Pancreas (tissue), 10 donors: Measurements from ENCODE around the gene MAN2B1. TPM values are rescaled to one million over a fixed set of nuclear protein-coding genes. Genes with fewer than 3 reads are reported as not detected.
"Not testable (repeated sequence)": the region's sequence is repeated elsewhere in the genome, so short reads cannot be mapped to it uniquely, and the experiment has no call there.

ENCODE experiments used
- ATAC-seq, 4 donors: fragments of 200-7000 bp; cut with Tn5 transposase; one replicate each; pipeline versions ENCODE4 v1.8.0 to v1.9.1; 2020; ENCODE audit warnings: mild to moderate bottlenecking in 4 of 4, moderate library complexity in 4 of 4
- DNase-seq, 6 donors: peaks; one replicate each; pipeline ENCODE4 v3.0.0-alpha.2; 2020
- FAIRE-seq: peaks from 2 replicates; lab custom pipeline; 2012; peaks lifted over from hg19 to GRCh38; lab: Jason Lieb, UNC
- H3K27ac ChIP-seq, 4 donors: fragments of 200-600 bp; sonication (generic); 1 replicate in 3 of 4; 2 replicates in 1 of 4; pipeline versions ENCODE4 v1.5.0 to v1.8.0; 2020
- H3K27me3 ChIP-seq, 4 donors: fragments of 200-600 bp; one replicate each; pipeline ENCODE4 v1.8.0; 2021
- H3K36me3 ChIP-seq, 3 donors: fragments of 200-600 bp; sonication (generic) in 1 of 3; one replicate each; pipeline versions ENCODE4 v1.5.0 to v1.8.0; 2020 to 2021
- H3K4me1 ChIP-seq, 3 donors: fragments of 200-600 bp; one replicate each; pipeline ENCODE4 v1.8.0; 2021
- H3K4me3 ChIP-seq, 4 donors: fragments of 200-600 bp; sonication (generic) in 2 of 4; one replicate each; pipeline versions ENCODE4 v1.5.0 to v1.8.0; 2020 to 2021
- H3K9me3 ChIP-seq, 4 donors: fragments of 200-600 bp; one replicate each; pipeline ENCODE4 v1.8.0; 2021
- CTCF ChIP-seq, 4 donors: fragments of 200-600 bp; sonication (generic) in 3 of 4; IDR thresholded peaks; one replicate each; pipeline versions ENCODE4 v1.5.0 to v1.8.0; 2021; ENCODE audit warnings: antibody characterized with exemption in 4 of 4
- WGBS, 2 donors: extraction: QIAGEN DNeasy Blood & Tissue Kit; methylation state at CpG; one replicate each; pipeline ENCODE4 v1.1.7; 2013; 5-methylcytosine and 5-hydroxymethylcytosine counted together
- intact Hi-C, 3 donors: fragments of 100-400 bp; cut with DNase I; formaldehyde crosslinking; loops; one replicate each; pipeline versions ENCODE4 v1.11.1 to v1.14.2; 2022
- polyA plus RNA-seq, 2 donors: library from polyadenylated mRNA; stranded (reverse); fragments of 200-250 nt; gene quantifications; one replicate each; pipeline ENCODE4 v1.2.3, GENCODE V29; 2013
- total RNA-seq, 6 donors: library from RNA; stranded (reverse); fragmentation: NEBNext Ultra II Directional in 4 of 6; extraction: Animal tissue kit (Norgen Biotek cat#: 25700) in 4 of 6; gene quantifications; one replicate each; pipeline versions ENCODE4 v1.2.1 to v1.2.4, GENCODE V29; 2021 to 2023
- donor health status: healthy with polysubstance abuse.
- donor health status: DM: no; HTN: no; CAD: no; lungs with moderate emphysema.
- donor health status: DM: no; HTN: no; CAD: no.
- donor health status: control.
- donor health status: control.
- donor health status: Bipolar disorder and iron deficiency.
- donor health status: DM: yes; HTN: yes; CAD: no.
- donor health status: DM: no; HTN: no; CAD: no.
- donor health status: DM: no; HTN: no; CAD: no.
- donor health status: DM: yes; HTN: yes; CAD: no.

Gene MAN2B1
- total and polyA plus RNA-seq, 8 donors, result 30.2 to 92.8 (median 52.4) TPM

- Histone ChIP-seq H3K4me3 (no peak overlapping the region), H3K27me3 (no peaks in the 10 kb centered on the region), H3K36me3 (peaks cover 3 to 53% (median 36%) of the 10 kb centered on the region in 3 donors), H3K27ac (no peak overlapping the region), H3K4me1 (no peaks in the 10 kb centered on the region), H3K9me3 (no peaks in the 10 kb centered on the region)
- intact Hi-C loops, result no loop called here
- WGBS, 2 donors, result 89 to 96% methylated on average over 7 of the region's 7 CpGs
- TF ChIP-seq CTCF (IDR thresholded peaks at IDR 0.05), result no peak
- no peak for FAIRE-seq
- no peak for ATAC-seq
- DNase-seq, result no peak
Observed at GRCh38 chr19:12629215-12629614, 37.3 kb downstream of the MAN2B1 start.

- no peak overlapping the region for H3K4me3 ChIP-seq
- no peak overlapping the region for H3K27ac ChIP-seq
- ATAC-seq (no peak), DNase-seq (no peak), FAIRE-seq (no peak)
- intact Hi-C loops, result no loop called here
- H3K36me3 ChIP-seq, result peaks cover 3 to 53% (median 36%) of the 10 kb centered on the region in 3 donors
- no peaks in the 10 kb centered on the region for H3K9me3 ChIP-seq
- 98% methylated on average over 17 of the region's 17 CpGs for WGBS, 2 donors
- TF ChIP-seq CTCF (IDR thresholded peaks at IDR 0.05), result no peak
- no peaks in the 10 kb centered on the region for H3K4me1 ChIP-seq
- no peaks in the 10 kb centered on the region for H3K27me3 ChIP-seq
Observed at GRCh38 chr19:12628040-12629022, 38.2 kb downstream of the MAN2B1 start.

- Histone ChIP-seq H3K36me3 (peaks cover 3 to 53% (median 36%) of the 10 kb centered on the region in 3 donors), H3K27me3 (no peaks in the 10 kb centered on the region), H3K4me1 (no peaks in the 10 kb centered on the region), H3K9me3 (no peaks in the 10 kb centered on the region), H3K4me3 (no peak overlapping the region), H3K27ac (no peak overlapping the region)
- ATAC-seq (no peak), FAIRE-seq (no peak), DNase-seq (no peak)
- TF ChIP-seq CTCF (IDR thresholded peaks at IDR 0.05), result no peak
- 86 to 96% methylated on average over 8 of the region's 8 CpGs for WGBS, 2 donors
- intact Hi-C loops, result no loop called here
Observed at GRCh38 chr19:12626958-12627357, 39.6 kb downstream of the MAN2B1 start.

GRCh38 chr19:12623361-12624031, 43.0 kb downstream of the MAN2B1 start:
- ATAC-seq, result no peak
- intact Hi-C loops, result no loop called here
- WGBS, 2 donors, result 80 to 86% methylated on average over 4 of the region's 4 CpGs
- no peak for TF ChIP-seq CTCF (IDR thresholded peaks at IDR 0.05)
- no peaks in the 10 kb centered on the region for H3K4me1 ChIP-seq
- H3K4me3 ChIP-seq, result no peak overlapping the region
- no peak for FAIRE-seq
- no peaks in the 10 kb centered on the region for H3K27me3 ChIP-seq
- no peaks in the 10 kb centered on the region for H3K9me3 ChIP-seq
- peaks cover 3 to 44% (median 31%) of the 10 kb centered on the region in 3 donors for H3K36me3 ChIP-seq
- no peak overlapping the region for H3K27ac ChIP-seq
- DNase-seq, result no peak

GRCh38 chr19:12621253-12622024, 45.1 kb downstream of the MAN2B1 start:
- H3K27ac ChIP-seq, ATAC-seq, H3K27me3 ChIP-seq, H3K9me3 ChIP-seq, DNase-seq, H3K4me1 ChIP-seq, H3K4me3 ChIP-seq, FAIRE-seq, intact Hi-C loops: not testable (repeated sequence)
- peaks cover 3 to 23% (median 13%) of the 10 kb centered on the region in 3 donors for H3K36me3 ChIP-seq
- 72 to 95% methylated on average over 9 to 26 of the region's 26 CpGs for WGBS, 2 donors
